HG03521 (cell line): ENCODE results near the gene PCDH19.

ENCODE experiments used
- ATAC-seq: cut with Tn5 transposase; IDR thresholded peaks from one replicate; pipeline ENCODE4 v1.9.1; 2021; ENCODE audit warnings: mild to moderate bottlenecking, moderate library complexity; ENCODE audit not compliant: unreplicated experiment

PCDH19 gene

GRCh38 chrX:100407147-100407783 is 2.8 kb downstream of the PCDH19 start:
- no peak for ATAC-seq

- no peak for ATAC-seq
These were observed 4.6 kb downstream of the PCDH19 start for GRCh38 chrX:100405424-100405823.

GRCh38 chrX:100404851-100405250 is 5.2 kb downstream of the PCDH19 start:
- ATAC-seq = no peak

GRCh38 chrX:100395781-100396180 is 14.3 kb downstream of the PCDH19 start:
- no peak for ATAC-seq

- no peak for ATAC-seq
These were observed 28.5 kb downstream of the PCDH19 start for GRCh38 chrX:100381619-100382018.

- ATAC-seq = no peak
These were observed 30.6 kb downstream of the PCDH19 start for GRCh38 chrX:100379388-100379986.

GRCh38 chrX:100377826-100378225 is 32.2 kb downstream of the PCDH19 start:
- ATAC-seq = no peak

GRCh38 chrX:100376576-100376975 is 33.5 kb downstream of the PCDH19 start:
- ATAC-seq = no peak

- no peak for ATAC-seq
These were observed 36.4 kb downstream of the PCDH19 start for GRCh38 chrX:100373673-100374072.

- ATAC-seq = no peak
These were observed 41.9 kb downstream of the PCDH19 start for GRCh38 chrX:100368167-100368566.

- no peak for ATAC-seq
These were observed 46.2 kb downstream of the PCDH19 start for GRCh38 chrX:100363896-100364295.

GRCh38 chrX:100358766-100359165 is 51.3 kb downstream of the PCDH19 start:
- ATAC-seq = no peak

- no peak for ATAC-seq
These were observed 53.6 kb downstream of the PCDH19 start for GRCh38 chrX:100356351-100356896.

- ATAC-seq = no peak
These were observed 54.4 kb downstream of the PCDH19 start for GRCh38 chrX:100355680-100356079.

GRCh38 chrX:100353326-100353725 is 56.7 kb downstream of the PCDH19 start:
- ATAC-seq = no peak

GRCh38 chrX:100350704-100351489 is 59.2 kb downstream of the PCDH19 start:
- ATAC-seq = no peak

GRCh38 chrX:100349391-100349790 is 60.7 kb downstream of the PCDH19 start:
- no peak for ATAC-seq

GRCh38 chrX:100341142-100341510 is 68.9 kb downstream of the PCDH19 start:
- ATAC-seq = no peak

- no peak for ATAC-seq
These were observed 69.5 kb downstream of the PCDH19 start for GRCh38 chrX:100340491-100341141.

- no peak for ATAC-seq
These were observed 81.7 kb downstream of the PCDH19 start for GRCh38 chrX:100328351-100328750.

GRCh38 chrX:100319716-100320115 is 90.4 kb downstream of the PCDH19 start:
- ATAC-seq = no peak
